ENCODE measurements around the gene ETF1.

ETF1 gene

GRCh38 chr5:138459311-138459933 lies 83.6 kb downstream of the ETF1 start:
- no peak for DNase-seq

GRCh38 chr5:138458856-138459255 lies 84.2 kb downstream of the ETF1 start:
- DNase-seq = no peak

DNA sequence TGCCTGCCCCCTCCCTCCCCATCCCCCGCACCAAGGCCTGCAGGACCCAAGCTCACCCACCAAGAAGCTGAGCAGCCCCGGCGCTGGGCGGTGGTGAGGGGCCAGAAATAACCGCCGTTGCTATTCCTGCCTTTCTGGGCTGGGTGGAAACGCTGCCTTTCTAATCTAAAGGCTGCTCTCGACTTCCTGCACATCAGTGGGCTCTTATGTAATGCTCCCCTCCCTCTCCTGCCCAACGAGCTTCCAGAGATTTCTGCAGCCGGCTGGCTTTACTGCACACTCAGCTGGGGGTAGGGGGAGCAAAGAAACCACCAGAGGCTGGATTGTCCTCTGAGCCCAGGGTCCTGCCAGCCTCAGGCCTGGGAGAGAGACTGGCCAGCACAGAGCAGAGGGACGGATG lies 84.7 kb downstream of the ETF1 start:
- no peak for DNase-seq

DNA sequence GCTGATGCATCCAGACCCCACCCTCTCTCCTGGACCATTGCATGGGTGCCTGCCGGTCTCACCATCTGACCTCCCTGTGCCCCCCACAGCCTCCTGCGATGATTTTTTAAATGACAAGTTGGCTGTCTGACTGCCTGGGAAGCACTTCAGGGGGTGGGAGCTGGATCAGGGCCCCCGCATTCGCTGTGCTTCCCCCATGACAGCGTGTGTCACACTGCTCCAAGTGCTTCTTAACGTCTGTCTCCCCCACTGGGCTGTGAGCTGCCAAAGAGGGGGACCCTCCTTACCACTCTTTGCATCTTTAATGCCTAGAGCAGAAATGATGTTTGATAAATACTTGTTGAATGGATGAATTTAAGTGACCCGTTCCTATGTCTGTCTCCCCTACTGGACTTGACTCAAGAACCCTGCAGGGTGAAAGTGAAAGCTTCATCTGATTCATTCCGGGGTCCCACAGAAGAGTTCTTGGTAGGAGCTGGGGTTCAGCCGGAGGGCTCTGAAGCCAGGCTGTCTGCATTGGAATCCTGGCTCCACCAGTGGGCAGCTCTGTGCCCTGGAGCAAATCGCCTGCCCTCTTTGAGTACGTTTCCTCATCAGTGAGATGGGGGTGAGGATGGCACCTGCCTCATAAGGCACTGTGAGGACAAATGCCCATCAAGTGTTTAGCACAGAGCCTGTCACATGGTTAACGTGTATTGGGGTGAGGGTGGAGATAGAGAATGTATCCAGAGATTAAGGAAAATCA lies 85.3 kb downstream of the ETF1 start:
- no peak for DNase-seq
